ENCODE measurements around the gene TRDMT1.
A peak's percentile ranks its signal among the peaks of the same experiment; 100 is the strongest.

Gene TRDMT1

DNA sequence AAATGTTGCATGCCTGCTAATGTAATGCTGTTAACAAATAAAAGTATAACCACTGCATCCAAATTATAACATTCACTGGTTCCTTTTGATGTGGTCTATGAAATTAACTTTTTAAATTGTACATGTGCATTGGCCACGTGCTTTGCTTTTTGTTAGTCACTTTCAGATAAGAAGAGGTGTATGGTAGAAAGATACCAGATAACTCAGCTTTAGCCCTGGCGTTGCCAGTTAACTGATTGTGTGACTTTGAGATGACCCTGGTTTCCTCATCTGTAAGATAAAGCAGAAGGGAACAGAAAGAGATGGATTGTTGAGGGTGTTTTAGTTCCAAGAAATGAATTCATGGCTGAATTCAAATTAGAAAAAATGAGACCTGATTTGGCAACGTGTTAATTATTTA is 1.9 kb upstream of the TRDMT1 start:
- Histone ChIP-seq H3K9me3 (ENCODE audit: low read length) (no peaks in the 10 kb centered on the region), H3K27me3 (ENCODE audit: control insufficient read depth in 1 of 2, insufficient read depth in 2 of 2, low read length in 2 of 2) (no peaks in the 10 kb centered on the region), H3K9ac (ENCODE audit: low read length) (no peak overlapping the region), H3K36me3 (ENCODE audit: insufficient read depth, low read length) (no peaks in the 10 kb centered on the region), H3K27ac (ENCODE audit: low read depth, low read length) (no peak overlapping the region), H3K4me3 (ENCODE audit: low read depth in 1 of 2, low read length in 2 of 2) (no peak overlapping the region), H3K4me1 (ENCODE audit: insufficient read depth, low read length) (peaks cover 4% of the 10 kb centered on the region)

DNA sequence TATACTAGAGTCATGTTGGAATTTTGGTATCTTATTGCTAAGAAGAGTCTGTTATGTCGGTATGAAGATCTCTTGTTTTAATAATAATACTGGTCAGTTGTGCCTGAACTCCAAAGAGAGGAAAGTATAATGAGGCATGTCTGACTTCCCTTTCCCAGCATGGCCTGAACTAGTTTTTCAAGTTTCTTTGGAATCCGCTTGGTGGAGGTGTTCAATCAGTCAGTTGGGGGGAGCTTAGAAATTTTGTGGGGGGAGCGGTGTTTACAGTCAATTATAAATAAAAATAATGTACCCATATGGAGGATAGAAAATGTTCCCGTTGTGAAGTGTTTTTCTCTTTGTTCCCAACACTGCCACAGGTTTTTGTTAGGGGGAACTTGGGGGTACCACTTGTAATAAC is 1.5 kb upstream of the TRDMT1 start:
- no peak overlapping the region for H3K27ac ChIP-seq (ENCODE audit: low read depth, low read length)
- H3K36me3 ChIP-seq (ENCODE audit: insufficient read depth, low read length): no peaks in the 10 kb centered on the region
- no peaks in the 10 kb centered on the region for H3K9me3 ChIP-seq (ENCODE audit: low read length)
- H3K9ac ChIP-seq (ENCODE audit: low read length): no peak overlapping the region
- H3K27me3 ChIP-seq (ENCODE audit: control insufficient read depth in 1 of 2, insufficient read depth in 2 of 2, low read length in 2 of 2): no peaks in the 10 kb centered on the region
- H3K4me3 ChIP-seq (ENCODE audit: low read depth in 1 of 2, low read length in 2 of 2): no peak overlapping the region
- peaks cover 4% of the 10 kb centered on the region for H3K4me1 ChIP-seq (ENCODE audit: insufficient read depth, low read length)

DNA sequence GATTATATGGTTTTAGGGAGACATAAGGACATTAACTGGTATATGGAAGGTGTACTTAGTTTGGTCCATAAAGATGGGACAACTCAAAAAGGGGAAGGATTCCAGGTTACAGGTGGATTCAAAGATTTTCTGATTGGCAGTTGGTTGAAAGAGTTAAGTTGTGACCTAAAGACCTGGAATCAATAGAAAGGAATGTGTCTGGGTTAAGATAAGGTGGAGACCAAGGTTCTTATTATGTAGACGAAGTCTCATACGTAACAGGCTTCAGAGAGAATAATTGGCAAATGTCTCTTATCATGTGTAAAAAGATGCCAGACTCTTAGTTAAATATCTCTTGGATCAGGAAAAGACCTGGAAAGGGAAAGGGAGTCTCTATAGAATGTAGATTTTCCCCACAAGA is 1.0 kb upstream of the TRDMT1 start:
- no peaks in the 10 kb centered on the region for H3K9me3 ChIP-seq (ENCODE audit: low read length)
- no peak overlapping the region for H3K27ac ChIP-seq (ENCODE audit: low read depth, low read length)
- peaks cover 4% of the 10 kb centered on the region for H3K4me1 ChIP-seq (ENCODE audit: insufficient read depth, low read length)

DNA sequence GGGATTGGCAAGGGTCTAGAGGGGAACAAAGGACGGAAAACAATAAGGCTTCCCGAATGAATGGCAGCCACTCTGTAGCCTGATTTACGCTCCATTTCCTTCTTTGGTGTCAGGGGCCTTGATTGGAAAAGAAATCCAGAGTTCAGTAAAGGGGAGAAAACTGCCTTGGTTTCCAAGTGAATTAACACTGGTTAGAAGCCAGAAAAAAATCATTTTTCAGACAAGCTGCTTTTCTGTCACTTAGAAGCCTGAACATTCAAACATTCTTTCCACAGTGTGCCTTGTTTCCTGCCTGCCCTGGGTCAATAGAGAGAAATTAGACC is 283 bp upstream of the TRDMT1 start:
- peak overlapping the region; percentile 96 for H3K27ac ChIP-seq (ENCODE audit: low read depth, low read length)
- no peaks in the 10 kb centered on the region for H3K27me3 ChIP-seq (ENCODE audit: control insufficient read depth in 1 of 2, insufficient read depth in 2 of 2, low read length in 2 of 2)
- H3K9ac ChIP-seq (ENCODE audit: low read length): peak overlapping the region; percentile 65
- peak overlapping the region; percentile 86 to 96 for H3K4me3 ChIP-seq (ENCODE audit: low read depth in 1 of 2, low read length in 2 of 2)
- H3K9me3 ChIP-seq (ENCODE audit: low read length): no peaks in the 10 kb centered on the region
- H3K4me1 ChIP-seq (ENCODE audit: insufficient read depth, low read length): peaks cover 4% of the 10 kb centered on the region
- H3K36me3 ChIP-seq (ENCODE audit: insufficient read depth, low read length): no peaks in the 10 kb centered on the region

More for the DNA sequence above, 1.0 kb upstream of the TRDMT1 start:
- no peaks in the 10 kb centered on the region for H3K27me3 ChIP-seq (ENCODE audit: control insufficient read depth in 1 of 2, insufficient read depth in 2 of 2, low read length in 2 of 2)
- H3K4me3 ChIP-seq (ENCODE audit: low read depth in 1 of 2, low read length in 2 of 2): peak overlapping the region in 1 of 2 donors; percentile 96
- no peak overlapping the region for H3K9ac ChIP-seq (ENCODE audit: low read length)
- no peaks in the 10 kb centered on the region for H3K36me3 ChIP-seq (ENCODE audit: insufficient read depth, low read length)

DNA sequence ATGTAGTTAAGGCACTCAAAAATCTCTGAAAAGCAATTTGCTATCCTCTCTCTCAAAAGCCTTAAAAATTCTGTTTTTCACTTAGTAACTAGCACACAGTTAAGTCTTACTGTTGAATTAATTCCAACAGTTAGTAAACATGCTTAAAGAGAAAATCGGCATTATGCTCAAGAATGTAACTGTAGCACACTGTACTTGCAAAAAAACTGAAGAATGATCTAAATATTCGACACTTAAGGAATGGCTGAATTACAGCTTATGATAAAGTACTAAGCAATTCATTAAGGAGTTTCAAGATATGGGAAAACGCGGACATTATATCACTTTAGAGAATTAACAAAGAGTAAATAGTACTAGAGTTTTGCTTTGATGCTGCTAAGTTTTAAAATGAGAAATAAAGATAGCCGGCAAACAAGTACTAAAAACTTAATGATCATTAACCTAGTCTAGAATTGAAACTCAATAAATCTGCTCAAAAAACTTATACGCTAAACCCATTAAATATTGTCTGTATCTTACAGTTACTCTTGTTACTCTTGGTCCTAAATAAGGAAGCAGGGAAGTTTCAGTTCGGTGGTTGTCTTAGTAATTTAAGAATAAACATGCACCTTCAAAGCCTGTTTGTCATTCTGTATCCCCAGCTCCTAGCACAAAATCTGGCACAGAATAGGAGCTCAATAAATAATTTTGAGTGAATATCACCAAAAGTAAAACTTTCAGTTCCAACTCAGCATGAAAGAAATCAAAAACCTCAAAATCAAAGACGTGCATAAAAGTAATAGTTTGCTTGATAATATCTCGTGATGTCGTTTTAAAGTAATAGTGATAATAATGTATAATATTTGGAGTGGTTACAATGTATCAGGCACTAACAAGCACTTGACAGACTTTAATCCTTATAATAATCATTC is 1.2 kb downstream of the TRDMT1 start:
- no peaks in the 10 kb centered on the region for H3K36me3 ChIP-seq (ENCODE audit: insufficient read depth, low read length)
- H3K9ac ChIP-seq (ENCODE audit: low read length): peak overlapping the region; percentile 65
- peak overlapping the region; percentile 86 to 96 for H3K4me3 ChIP-seq (ENCODE audit: low read depth in 1 of 2, low read length in 2 of 2)
- H3K4me1 ChIP-seq (ENCODE audit: insufficient read depth, low read length): peaks cover 4% of the 10 kb centered on the region
- no peaks in the 10 kb centered on the region for H3K27me3 ChIP-seq (ENCODE audit: control insufficient read depth in 1 of 2, insufficient read depth in 2 of 2, low read length in 2 of 2)
- no peaks in the 10 kb centered on the region for H3K9me3 ChIP-seq (ENCODE audit: low read length)
- peak overlapping the region; percentile 96 for H3K27ac ChIP-seq (ENCODE audit: low read depth, low read length)

DNA sequence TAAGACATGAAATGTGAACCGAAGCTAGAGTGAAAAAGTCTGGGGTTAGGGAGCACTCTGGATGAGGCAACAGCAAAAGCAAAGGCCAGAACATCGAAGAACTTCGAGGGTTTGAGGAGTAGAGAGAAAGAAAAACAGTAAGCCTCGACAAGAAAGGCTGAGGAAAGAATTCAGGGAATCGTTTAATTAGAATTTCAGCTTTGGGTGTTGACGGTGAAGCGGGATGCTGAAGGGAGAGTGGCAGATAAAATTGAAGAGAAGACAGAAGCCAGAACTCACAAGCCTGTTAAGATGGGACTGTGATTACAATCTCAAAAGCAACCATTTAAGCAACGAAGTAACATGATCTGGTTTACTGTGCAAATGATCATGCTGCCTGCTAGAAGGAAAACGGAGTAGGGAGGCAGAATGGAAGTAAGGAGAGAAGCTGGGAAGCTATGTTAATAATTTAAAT is 2.1 kb downstream of the TRDMT1 start:
- H3K36me3 ChIP-seq (ENCODE audit: insufficient read depth, low read length): no peaks in the 10 kb centered on the region
- peaks cover 4% of the 10 kb centered on the region for H3K4me1 ChIP-seq (ENCODE audit: insufficient read depth, low read length)
- no peaks in the 10 kb centered on the region for H3K9me3 ChIP-seq (ENCODE audit: low read length)
- H3K27ac ChIP-seq (ENCODE audit: low read depth, low read length): no peak overlapping the region
- H3K27me3 ChIP-seq (ENCODE audit: control insufficient read depth in 1 of 2, insufficient read depth in 2 of 2, low read length in 2 of 2): no peaks in the 10 kb centered on the region
- H3K4me3 ChIP-seq (ENCODE audit: low read depth in 1 of 2, low read length in 2 of 2): peak overlapping the region in 1 of 2 donors; percentile 96
- H3K9ac ChIP-seq (ENCODE audit: low read length): no peak overlapping the region

DNA sequence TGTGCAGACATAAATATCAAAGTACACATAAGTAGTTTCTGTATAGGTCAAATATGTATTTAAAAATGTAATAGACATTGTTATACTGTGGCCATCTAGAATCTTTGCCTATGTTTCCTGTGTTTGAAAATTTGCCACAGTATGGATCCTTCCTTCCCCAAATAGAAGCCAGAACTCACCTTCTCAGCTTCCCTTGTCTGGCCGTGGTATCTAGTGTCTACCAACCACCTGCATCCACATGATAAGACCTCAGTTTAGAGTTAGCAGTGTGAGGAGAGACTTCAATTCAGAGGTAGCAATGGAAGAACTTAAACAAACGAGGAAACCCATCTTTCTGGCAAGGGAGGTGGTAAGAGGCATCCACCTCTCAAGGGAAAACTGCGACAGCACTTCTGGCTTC is 4.9 kb downstream of the TRDMT1 start:
- H3K27ac ChIP-seq (ENCODE audit: low read depth, low read length): no peak overlapping the region
- H3K36me3 ChIP-seq (ENCODE audit: insufficient read depth, low read length): no peaks in the 10 kb centered on the region
- no peak overlapping the region for H3K4me3 ChIP-seq (ENCODE audit: low read depth in 1 of 2, low read length in 2 of 2)
- no peaks in the 10 kb centered on the region for H3K27me3 ChIP-seq (ENCODE audit: control insufficient read depth in 1 of 2, insufficient read depth in 2 of 2, low read length in 2 of 2)
- H3K9me3 ChIP-seq (ENCODE audit: low read length): no peaks in the 10 kb centered on the region
- peaks cover under 1% of the 10 kb centered on the region for H3K4me1 ChIP-seq (ENCODE audit: insufficient read depth, low read length)
- no peak overlapping the region for H3K9ac ChIP-seq (ENCODE audit: low read length)

DNA sequence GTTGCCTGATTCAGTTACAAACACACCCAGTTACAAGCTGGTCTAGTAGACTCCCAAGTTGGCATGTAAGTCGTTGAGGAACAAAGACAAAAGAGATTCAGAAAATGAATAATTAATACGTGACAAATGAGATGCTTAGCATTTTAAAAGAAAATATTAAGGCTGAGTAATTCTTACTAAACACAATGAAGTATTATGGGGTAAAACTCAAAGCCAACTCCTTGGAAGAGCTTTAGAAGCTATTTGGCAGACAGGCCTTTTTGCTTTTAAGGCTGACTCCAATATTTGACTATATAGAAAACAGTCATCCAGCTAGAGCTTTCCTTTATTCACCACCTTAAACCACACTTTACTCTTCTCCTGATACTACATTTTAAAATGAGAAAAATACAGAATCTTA is 5.4 kb downstream of the TRDMT1 start:
- H3K4me3 ChIP-seq (ENCODE audit: low read depth in 1 of 2, low read length in 2 of 2): no peak overlapping the region
- no peak overlapping the region for H3K9ac ChIP-seq (ENCODE audit: low read length)
- no peaks in the 10 kb centered on the region for H3K27me3 ChIP-seq (ENCODE audit: control insufficient read depth in 1 of 2, insufficient read depth in 2 of 2, low read length in 2 of 2)
- H3K9me3 ChIP-seq (ENCODE audit: low read length): no peaks in the 10 kb centered on the region
- no peaks in the 10 kb centered on the region for H3K36me3 ChIP-seq (ENCODE audit: insufficient read depth, low read length)
- no peaks in the 10 kb centered on the region for H3K4me1 ChIP-seq (ENCODE audit: insufficient read depth, low read length)
- no peak overlapping the region for H3K27ac ChIP-seq (ENCODE audit: low read depth, low read length)

DNA sequence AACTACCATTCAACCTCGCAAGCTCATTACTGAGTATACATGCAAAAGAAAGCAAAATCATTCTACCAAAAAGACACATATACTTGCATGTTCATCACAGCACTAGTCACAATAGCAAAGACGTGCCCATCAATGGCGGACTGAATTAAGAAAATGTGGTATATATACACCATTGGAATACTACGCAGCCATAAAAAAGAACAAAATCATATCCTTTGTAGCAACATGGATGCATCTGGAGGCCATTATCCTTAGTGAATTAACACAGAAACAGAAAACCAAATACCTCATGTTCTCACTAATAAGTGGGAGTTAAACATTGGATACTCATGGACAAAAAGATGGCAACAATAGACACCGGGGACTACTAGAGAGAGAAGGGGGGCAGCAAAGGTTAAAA is 6.4 kb downstream of the TRDMT1 start:
- no peak overlapping the region for H3K9ac ChIP-seq (ENCODE audit: low read length)
- H3K4me1 ChIP-seq (ENCODE audit: insufficient read depth, low read length): no peaks in the 10 kb centered on the region
- no peak overlapping the region for H3K27ac ChIP-seq (ENCODE audit: low read depth, low read length)
- H3K27me3 ChIP-seq (ENCODE audit: control insufficient read depth in 1 of 2, insufficient read depth in 2 of 2, low read length in 2 of 2): no peaks in the 10 kb centered on the region
- no peak overlapping the region for H3K4me3 ChIP-seq (ENCODE audit: low read depth in 1 of 2, low read length in 2 of 2)
- H3K9me3 ChIP-seq (ENCODE audit: low read length): no peaks in the 10 kb centered on the region
- H3K36me3 ChIP-seq (ENCODE audit: insufficient read depth, low read length): no peaks in the 10 kb centered on the region

DNA sequence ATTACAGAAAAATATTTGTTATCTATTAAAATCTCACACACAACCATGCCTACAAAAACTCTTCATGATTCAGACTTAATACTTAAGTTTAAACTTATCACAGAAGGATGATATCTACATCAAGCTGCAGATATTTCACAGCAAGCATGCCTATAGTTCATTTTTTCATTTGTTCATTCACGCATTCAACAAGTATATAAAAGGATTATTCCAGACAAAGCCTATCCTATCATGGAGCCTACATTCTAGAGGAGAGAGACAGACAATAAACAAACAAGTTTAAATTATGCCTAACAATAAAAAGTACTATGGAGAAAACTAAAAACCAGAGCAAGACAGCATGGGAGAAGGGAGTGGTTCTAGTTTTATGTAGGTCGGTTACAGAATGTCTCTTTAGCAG is 10.9 kb downstream of the TRDMT1 start:
- Histone ChIP-seq H3K27me3 (ENCODE audit: control insufficient read depth in 1 of 2, insufficient read depth in 2 of 2, low read length in 2 of 2) (no peaks in the 10 kb centered on the region), H3K36me3 (ENCODE audit: insufficient read depth, low read length) (no peaks in the 10 kb centered on the region), H3K9me3 (ENCODE audit: low read length) (no peaks in the 10 kb centered on the region), H3K9ac (ENCODE audit: low read length) (no peak overlapping the region), H3K4me1 (ENCODE audit: insufficient read depth, low read length) (no peaks in the 10 kb centered on the region), H3K27ac (ENCODE audit: low read depth, low read length) (no peak overlapping the region), H3K4me3 (ENCODE audit: low read depth in 1 of 2, low read length in 2 of 2) (no peak overlapping the region)

DNA sequence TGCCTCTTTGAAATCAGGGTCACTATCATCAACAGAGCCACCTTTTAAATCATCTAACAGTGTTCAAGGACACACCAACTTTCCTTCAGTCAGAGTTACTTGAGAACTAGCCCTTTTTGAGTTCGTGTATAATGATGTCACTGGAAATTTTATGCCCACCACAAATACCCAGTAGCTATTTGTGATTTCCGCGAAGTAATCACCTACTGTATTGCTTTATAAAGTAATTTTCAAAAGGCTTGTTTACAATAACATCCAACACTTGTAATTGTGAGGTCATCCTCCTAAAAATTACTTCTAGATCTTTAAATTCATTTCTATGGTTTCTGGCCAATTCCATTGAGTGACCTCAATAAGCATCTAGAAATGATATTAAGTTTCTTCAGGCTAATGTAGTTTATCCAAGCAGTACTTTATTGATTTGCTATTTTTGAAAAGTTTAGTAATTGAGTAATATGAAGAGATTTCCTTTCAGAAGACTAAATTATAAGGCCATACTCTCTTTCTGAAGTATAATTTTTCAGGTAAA is 12.8 kb downstream of the TRDMT1 start:
- Histone ChIP-seq H3K36me3 (ENCODE audit: insufficient read depth, low read length) (no peaks in the 10 kb centered on the region), H3K27me3 (ENCODE audit: control insufficient read depth in 1 of 2, insufficient read depth in 2 of 2, low read length in 2 of 2) (no peaks in the 10 kb centered on the region), H3K4me1 (ENCODE audit: insufficient read depth, low read length) (no peaks in the 10 kb centered on the region), H3K4me3 (ENCODE audit: low read depth in 1 of 2, low read length in 2 of 2) (no peak overlapping the region), H3K27ac (ENCODE audit: low read depth, low read length) (no peak overlapping the region), H3K9ac (ENCODE audit: low read length) (no peak overlapping the region), H3K9me3 (ENCODE audit: low read length) (no peaks in the 10 kb centered on the region)

DNA sequence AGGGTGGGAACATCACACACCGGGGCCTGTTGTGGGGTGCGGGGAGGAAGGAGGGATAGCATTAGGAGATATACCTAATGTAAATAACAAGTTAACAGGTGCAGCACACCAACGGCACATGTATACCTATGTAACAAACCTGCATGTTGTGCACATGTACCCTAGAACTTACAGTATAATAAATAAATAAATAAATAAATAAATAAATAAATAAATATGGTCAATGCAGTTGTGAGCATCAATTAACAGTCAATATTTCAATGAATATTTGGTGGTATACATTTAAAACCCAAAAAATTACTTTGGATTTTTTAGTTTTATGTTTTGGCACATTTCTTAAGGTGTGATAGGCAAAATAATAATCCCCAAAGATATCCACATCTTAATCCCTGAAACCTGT is 15.6 kb downstream of the TRDMT1 start:
- Histone ChIP-seq H3K9ac (ENCODE audit: low read length) (no peak overlapping the region), H3K36me3 (ENCODE audit: insufficient read depth, low read length) (no peaks in the 10 kb centered on the region), H3K9me3 (ENCODE audit: low read length) (no peaks in the 10 kb centered on the region), H3K4me1 (ENCODE audit: insufficient read depth, low read length) (no peaks in the 10 kb centered on the region), H3K27ac (ENCODE audit: low read depth, low read length) (no peak overlapping the region), H3K27me3 (ENCODE audit: control insufficient read depth in 1 of 2, insufficient read depth in 2 of 2, low read length in 2 of 2) (no peaks in the 10 kb centered on the region), H3K4me3 (ENCODE audit: low read depth in 1 of 2, low read length in 2 of 2) (no peak overlapping the region)
